GM06990 (cell line): ENCODE results near the gene MMP28.
"Not testable (repeated sequence)": the region's sequence is repeated elsewhere in the genome, so short reads cannot be mapped to it uniquely, and the experiment has no call there.

Source experiments
- DNase-seq: peaks from one replicate; pipeline ENCODE4 v3.0.0-alpha.2; 2011; ENCODE audit not compliant: insufficient read length; ENCODE audit errors: extremely low read depth
- H3K27me3 ChIP-seq: replicated peaks from 2 replicates; pipeline ENCODE4 v1.6.0; 2011; ENCODE audit warnings: low read length; ENCODE audit not compliant: control insufficient read depth, insufficient read depth
- H3K36me3 ChIP-seq: 2 replicates; pipeline ENCODE4 v1.5.1; 2011; ENCODE audit warnings: low read length; ENCODE audit not compliant: control insufficient read depth, insufficient read depth
- H3K4me3 ChIP-seq: replicated peaks from 2 replicates; pipeline ENCODE4 v1.5.1; 2011; ENCODE audit warnings: low read depth, mild to moderate bottlenecking, control low read depth, low read length
- TF ChIP-seq, protein P1 (sequence below): IDR thresholded peaks from 2 replicates; pipeline ENCODE4 v1.5.1; 2011; ENCODE audit warnings: low read length, control low read depth, mild to moderate bottlenecking, inconsistent platforms; ENCODE audit not compliant: insufficient read depth, poor library complexity, severe bottlenecking

Gene MMP28

DNA sequence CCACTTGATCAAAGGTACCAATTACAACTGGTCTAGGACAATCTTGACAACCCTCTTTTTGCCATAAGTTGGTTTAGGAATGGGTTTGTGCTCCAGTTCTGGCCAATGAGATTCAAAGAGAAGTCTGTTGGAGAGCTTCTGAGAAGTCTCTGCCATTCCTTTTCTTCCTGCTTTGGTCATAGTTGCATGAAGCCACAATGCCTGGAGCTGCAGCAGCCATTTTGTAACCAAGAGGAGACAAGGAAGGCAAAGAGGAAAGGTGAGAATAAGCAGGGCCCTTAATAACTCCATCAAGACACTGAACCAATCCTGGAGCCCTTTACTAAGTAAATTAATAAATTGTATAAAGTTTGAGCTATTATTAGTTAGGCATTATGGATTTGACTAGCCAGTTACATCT is 38.2 kb downstream of the MMP28 start:
- Histone ChIP-seq H3K4me3 (no peak overlapping the region), H3K27me3 (no peaks in the 10 kb centered on the region), H3K36me3 (no peaks in the 10 kb centered on the region)
- DNase-seq = no peak
- TF ChIP-seq, protein P1, sequence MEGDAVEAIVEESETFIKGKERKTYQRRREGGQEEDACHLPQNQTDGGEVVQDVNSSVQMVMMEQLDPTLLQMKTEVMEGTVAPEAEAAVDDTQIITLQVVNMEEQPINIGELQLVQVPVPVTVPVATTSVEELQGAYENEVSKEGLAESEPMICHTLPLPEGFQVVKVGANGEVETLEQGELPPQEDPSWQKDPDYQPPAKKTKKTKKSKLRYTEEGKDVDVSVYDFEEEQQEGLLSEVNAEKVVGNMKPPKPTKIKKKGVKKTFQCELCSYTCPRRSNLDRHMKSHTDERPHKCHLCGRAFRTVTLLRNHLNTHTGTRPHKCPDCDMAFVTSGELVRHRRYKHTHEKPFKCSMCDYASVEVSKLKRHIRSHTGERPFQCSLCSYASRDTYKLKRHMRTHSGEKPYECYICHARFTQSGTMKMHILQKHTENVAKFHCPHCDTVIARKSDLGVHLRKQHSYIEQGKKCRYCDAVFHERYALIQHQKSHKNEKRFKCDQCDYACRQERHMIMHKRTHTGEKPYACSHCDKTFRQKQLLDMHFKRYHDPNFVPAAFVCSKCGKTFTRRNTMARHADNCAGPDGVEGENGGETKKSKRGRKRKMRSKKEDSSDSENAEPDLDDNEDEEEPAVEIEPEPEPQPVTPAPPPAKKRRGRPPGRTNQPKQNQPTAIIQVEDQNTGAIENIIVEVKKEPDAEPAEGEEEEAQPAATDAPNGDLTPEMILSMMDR = no peak

DNA sequence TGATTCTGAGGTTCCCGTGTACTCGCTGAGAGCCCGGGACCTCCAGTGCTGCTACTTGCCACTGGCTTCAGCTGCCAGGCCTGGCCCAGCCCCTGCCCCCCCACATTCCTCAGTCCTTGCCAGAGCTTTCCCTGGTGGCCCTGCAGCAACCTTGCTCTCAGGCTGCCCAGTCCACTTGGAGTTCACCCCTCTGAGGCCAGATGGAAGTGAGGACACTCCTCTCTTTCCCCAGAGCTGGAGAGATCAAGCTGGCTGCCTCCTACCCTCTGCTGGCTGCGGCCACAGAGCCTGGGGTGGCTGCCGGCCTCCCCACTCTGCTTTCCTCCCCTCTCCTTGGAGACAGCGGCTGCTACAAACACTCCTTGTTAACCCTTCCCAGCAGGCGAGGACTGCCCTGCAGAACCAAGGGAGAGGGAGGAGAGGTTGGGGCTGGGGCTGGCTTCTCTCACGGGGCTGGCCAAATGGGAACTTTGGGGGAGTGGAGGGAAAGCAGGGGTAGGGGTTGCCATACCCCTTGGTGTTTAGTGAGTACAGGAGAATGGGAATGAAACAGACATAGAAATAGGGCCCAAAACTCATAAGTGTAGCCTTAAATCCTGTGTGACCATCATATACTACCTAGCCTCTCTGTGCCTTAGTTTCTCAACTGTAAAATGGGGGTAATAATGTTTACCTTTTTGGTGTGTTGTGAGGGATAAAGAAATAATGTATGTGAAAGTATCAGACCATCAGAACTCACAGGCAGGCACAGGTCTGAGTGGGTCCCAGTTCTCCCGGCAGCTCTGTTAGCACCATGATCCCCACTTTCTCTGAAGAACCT is 42.3 kb downstream of the MMP28 start, which contains the start of gene GAS2L2:
Gene GAS2L2, minus strand, starts transcription at position 295 of the 820 bp plus-strand sequence. CDS start 389 bp downstream, outside the sequence.
- H3K27me3 ChIP-seq = peaks cover 2% of the 10 kb centered on the region; the same call in 1 of the 2 replicates
- DNase-seq = no peak
- TF ChIP-seq, protein P1 = no peak
- no peaks in the 10 kb centered on the region for H3K36me3 ChIP-seq
- no peak within 1 kb of the TSS for H3K4me3 ChIP-seq

DNA sequence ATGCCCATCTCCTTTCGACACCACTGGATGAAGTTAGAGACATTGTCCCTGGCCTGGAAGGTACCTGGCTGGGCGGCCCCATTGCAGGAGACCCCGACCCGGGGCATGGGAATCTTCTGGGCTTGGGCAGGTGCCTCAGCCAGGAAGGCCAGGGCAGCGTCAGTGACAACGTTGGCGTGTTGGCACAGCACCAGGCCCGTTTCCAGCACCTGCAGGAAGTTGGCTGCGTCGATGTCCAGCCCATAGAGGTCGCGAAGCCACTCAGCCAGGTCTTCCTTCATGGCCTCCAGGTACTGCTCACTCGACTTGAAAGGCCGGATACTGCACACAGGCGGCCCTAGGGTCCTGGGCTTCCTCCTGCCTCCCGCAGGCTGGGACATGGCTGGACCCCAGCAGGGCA is 43.0 kb downstream of the MMP28 start:
- TF ChIP-seq, protein P1 = no peak
- no peak overlapping the region for H3K4me3 ChIP-seq
- H3K27me3 ChIP-seq = peaks cover 2% of the 10 kb centered on the region; the same call in 1 of the 2 replicates
- no peak for DNase-seq
- no peaks in the 10 kb centered on the region for H3K36me3 ChIP-seq

DNA sequence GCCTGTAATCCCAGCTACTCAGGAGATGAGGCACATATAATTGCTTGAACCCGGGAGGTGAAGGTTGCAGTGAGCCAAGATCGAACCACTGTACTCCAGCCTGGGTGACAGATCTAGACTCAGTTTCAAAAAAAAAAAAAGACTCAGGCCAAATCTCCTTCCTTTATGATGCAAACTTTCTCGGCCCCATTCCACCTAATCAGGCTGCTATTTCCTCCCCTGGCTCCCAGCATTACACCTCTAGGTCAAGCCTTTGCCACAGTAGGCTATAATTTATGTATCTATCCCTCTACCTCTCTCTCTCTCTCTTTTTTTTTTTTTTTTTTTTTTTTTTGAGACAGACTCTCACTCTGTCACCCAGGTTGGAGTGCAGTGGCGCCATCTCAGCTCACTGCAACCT is 43.9 kb downstream of the MMP28 start:
- not testable (repeated sequence) for H3K36me3 ChIP-seq, H3K27me3 ChIP-seq, DNase-seq, H3K4me3 ChIP-seq

DNA sequence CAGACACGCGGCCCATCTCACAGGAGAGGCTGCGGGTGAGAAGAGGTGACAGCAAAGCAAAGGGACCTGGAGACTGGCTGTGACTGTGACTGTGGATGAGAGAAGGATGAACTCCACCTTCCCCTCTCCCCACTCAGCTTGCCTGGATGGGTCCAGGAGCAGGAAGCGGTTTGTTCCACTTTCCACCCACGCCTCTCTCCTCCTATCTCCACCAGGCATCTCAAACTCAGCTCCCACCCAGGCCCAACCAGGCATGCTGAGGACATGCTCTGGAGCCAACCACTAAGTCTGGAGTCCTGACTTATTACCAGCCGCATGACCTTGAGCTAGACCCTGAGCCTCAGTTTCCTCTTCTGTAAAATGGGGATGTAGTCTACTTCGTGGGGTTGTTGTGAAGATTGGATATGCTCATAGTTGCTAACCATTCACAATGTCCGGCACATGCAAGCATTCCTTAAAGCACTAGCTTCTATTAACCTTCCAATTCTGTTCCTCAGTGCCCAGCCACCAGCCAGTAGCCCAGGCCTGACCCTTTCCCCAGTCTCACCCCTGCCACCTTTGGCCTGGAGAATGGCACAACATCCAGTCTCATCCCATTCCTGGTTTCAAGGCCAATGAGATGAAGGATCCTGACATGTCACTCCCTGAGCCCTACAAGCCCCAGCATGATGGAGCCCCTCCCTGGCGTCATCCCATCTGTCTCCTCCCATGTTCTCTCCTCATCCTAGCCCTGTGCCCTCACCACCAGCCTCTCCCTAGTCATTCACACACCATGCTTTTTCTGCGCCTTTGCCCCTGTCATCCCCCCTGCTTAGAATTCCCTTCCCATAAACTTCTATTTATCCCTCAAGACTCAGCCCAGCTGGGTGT is 44.7 kb downstream of the MMP28 start:
- DNase-seq = no peak
- Histone ChIP-seq H3K36me3 (no peaks in the 10 kb centered on the region), H3K4me3 (no peak overlapping the region), H3K27me3 (peaks cover 2% of the 10 kb centered on the region; the same call in 1 of the 2 replicates)
- TF ChIP-seq, protein P1 = no peak
